ENCODE results near the gene UNC5CL. TPM values are rescaled to one million over a fixed set of nuclear protein-coding genes. Genes with fewer than 3 reads are reported as not detected.

Gene UNC5CL
- total RNA-seq, 4 donors from 2014 or later: 0.07 to 1.2 (median 0.37) TPM

DNA sequence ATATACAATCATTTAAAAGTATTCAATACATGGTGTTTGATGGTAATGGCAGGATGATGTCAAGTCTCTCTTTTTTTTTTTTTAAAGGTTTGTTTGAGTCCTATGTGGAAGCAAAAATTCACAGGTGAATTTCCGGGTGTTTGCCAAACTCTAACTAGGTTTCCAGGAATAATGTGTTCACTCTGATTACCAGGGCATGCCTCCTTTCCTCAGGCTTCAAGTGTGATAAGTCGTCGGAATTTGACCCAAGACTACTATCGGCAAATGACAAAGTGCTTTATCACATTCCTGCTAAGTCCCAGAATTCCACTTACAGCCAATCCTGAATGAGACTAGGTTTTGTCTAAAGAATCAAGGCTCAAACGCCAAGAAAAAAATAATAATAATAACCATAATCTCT, 25.8 kb upstream of the UNC5CL start:
- no peaks in the 10 kb centered on the region for H3K9me3 ChIP-seq
- H3K4me1 ChIP-seq: peaks cover 0 to 27% (median 0%) of the 10 kb centered on the region in 3 donors
- H3K4me3 ChIP-seq: no peak overlapping the region
- H3K36me3 ChIP-seq: peaks cover 4 to 76% of the 10 kb centered on the region in 2 donors
- 73 to 92% methylated on average over 4 to 5 of the region's 5 CpGs for WGBS, 2 donors (ENCODE audit: low coverage in 1 of 2)
- TF ChIP-seq POLR2A (IDR thresholded peaks at IDR 0.05) (no peak), POLR2AphosphoS5 (IDR thresholded peaks at IDR 0.05) (no peak), CTCF (IDR thresholded peaks at IDR 0.05) (no peak), EP300 (IDR thresholded peaks at IDR 0.05) (no peak)
- no peak for ATAC-seq
- no peak overlapping the region for H3K27ac ChIP-seq
- no peaks in the 10 kb centered on the region for H3K27me3 ChIP-seq

DNA sequence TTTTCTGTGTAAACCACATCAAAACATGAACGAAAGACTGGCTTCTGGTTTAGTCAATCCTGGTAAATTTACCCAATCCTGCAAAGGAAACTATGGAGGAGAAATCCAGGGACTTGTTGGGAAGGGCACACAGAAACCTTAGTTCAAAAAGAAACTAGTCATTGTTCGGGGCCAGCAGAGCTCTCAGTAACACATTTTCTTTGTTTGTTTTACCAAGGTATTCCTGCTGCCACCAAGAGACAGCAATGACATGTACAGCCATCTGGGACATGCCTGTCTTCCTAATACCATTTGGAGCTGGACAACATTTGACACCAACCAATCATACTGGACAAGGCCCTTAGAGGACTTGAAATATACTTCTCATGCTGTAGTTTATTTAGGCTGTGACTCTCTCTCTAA, 24.9 kb upstream of the UNC5CL start:
- Histone ChIP-seq H3K4me1 (peaks cover 0 to 35% (median 5%) of the 10 kb centered on the region in 3 donors), H3K27me3 (no peaks in the 10 kb centered on the region), H3K9me3 (no peaks in the 10 kb centered on the region), H3K27ac (peak overlapping the region in 2 of 4 donors; percentile 37 to 52), H3K36me3 (peaks cover 4 to 67% of the 10 kb centered on the region in 2 donors), H3K4me3 (no peak overlapping the region)
- TF ChIP-seq POLR2AphosphoS5 (IDR thresholded peaks at IDR 0.05): no peak
- no peak for TF ChIP-seq EP300 (IDR thresholded peaks at IDR 0.05)
- TF ChIP-seq POLR2A (IDR thresholded peaks at IDR 0.05): no peak
- TF ChIP-seq CTCF (IDR thresholded peaks at IDR 0.05): no peak
- no peak for ATAC-seq
- 53 to 61% methylated on average over 2 of the region's 2 CpGs for WGBS, 2 donors (ENCODE audit: low coverage in 1 of 2)

DNA sequence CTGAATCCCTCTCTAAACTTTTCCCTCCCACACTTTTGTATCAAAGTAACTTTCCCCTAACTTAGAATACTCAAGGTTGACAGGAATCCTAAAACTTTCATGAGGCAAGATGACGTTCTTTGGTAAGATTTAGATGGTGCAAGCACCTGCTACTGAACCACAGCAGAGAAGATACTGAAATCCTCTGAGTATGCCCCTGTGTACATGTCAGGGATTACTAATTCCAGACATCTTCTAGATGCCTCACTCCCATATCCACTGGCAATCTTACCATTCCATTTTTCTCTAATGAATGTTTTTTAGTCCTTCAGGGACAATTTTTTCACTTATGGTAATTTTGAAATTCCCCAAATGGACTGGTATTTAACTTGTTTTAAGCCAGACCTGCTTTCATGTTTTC, 23.0 kb upstream of the UNC5CL start:
- H3K4me3 ChIP-seq: no peak overlapping the region
- H3K27me3 ChIP-seq: no peaks in the 10 kb centered on the region
- ATAC-seq: no peak
- WGBS, 2 donors (ENCODE audit: low coverage in 1 of 2): 25 to 38% methylated on average over 1 of the region's 1 CpG
- no peak overlapping the region for H3K27ac ChIP-seq
- TF ChIP-seq EP300 (IDR thresholded peaks at IDR 0.05): no peak
- TF ChIP-seq POLR2AphosphoS5 (IDR thresholded peaks at IDR 0.05): no peak
- no peak for TF ChIP-seq CTCF (IDR thresholded peaks at IDR 0.05)
- TF ChIP-seq POLR2A (IDR thresholded peaks at IDR 0.05): no peak
- peaks cover 4 to 48% of the 10 kb centered on the region in 2 donors for H3K36me3 ChIP-seq
- peaks cover 0 to 48% (median 5%) of the 10 kb centered on the region in 3 donors for H3K4me1 ChIP-seq
- no peaks in the 10 kb centered on the region for H3K9me3 ChIP-seq

DNA sequence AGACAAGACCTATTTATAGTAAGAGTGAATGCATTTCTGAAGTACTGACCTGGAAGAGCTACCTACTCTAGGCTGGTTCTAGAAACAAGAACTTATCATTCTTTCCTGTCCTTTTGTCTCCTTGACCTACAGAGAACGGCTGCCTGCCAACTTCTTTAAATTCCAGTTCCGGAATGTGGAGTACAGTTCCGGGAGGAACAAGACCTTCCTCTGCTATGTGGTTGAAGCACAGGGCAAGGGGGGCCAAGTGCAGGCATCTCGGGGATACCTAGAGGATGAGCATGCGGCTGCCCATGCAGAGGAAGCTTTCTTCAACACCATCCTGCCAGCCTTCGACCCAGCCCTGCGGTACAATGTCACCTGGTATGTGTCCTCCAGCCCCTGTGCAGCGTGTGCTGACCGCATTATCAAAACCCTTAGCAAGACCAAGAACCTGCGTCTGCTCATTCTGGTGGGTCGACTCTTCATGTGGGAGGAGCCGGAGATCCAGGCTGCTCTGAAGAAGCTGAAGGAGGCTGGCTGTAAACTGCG, 22.2 kb upstream of the UNC5CL start:
- Histone ChIP-seq H3K36me3 (peaks cover 4 to 46% of the 10 kb centered on the region in 2 donors), H3K9me3 (no peaks in the 10 kb centered on the region), H3K4me1 (peaks cover 0 to 49% (median 5%) of the 10 kb centered on the region in 3 donors), H3K4me3 (no peak overlapping the region), H3K27me3 (no peaks in the 10 kb centered on the region), H3K27ac (no peak overlapping the region)
- no peak for ATAC-seq
- WGBS, 2 donors (ENCODE audit: low coverage in 1 of 2): 83% methylated on average over 4 of the region's 13 CpGs; no CpG with 5 or more reads in 1 of the 2 donors
- TF ChIP-seq POLR2A (IDR thresholded peaks at IDR 0.05) (no peak), EP300 (IDR thresholded peaks at IDR 0.05) (no peak), POLR2AphosphoS5 (IDR thresholded peaks at IDR 0.05) (no peak), CTCF (IDR thresholded peaks at IDR 0.05) (no peak)

DNA sequence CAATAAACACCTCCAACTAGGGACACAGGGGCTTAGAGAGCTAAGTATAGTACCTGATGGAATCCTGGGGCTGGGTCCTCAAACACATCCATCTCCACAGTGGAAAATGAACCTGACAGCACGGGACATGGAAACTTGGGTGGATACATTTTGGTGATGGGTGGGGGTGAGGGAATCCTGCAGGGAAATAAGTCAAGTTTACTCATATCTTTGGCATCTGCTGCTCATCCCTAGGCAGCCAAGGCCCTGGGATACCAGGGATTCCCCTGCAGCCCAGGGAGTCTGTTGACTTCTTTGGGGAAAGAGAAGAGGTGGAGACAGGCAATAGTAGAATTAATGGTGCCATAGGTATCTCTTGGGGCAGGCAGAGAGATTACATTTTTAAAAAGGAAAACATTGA, 20.5 kb upstream of the UNC5CL start:
- Histone ChIP-seq H3K36me3 (peaks cover 4 to 29% of the 10 kb centered on the region in 2 donors), H3K9me3 (no peaks in the 10 kb centered on the region), H3K27ac (peak overlapping the region in 2 of 4 donors; percentile 69 to 74), H3K4me3 (no peak overlapping the region), H3K27me3 (no peaks in the 10 kb centered on the region), H3K4me1 (peaks cover 0 to 65% (median 5%) of the 10 kb centered on the region in 3 donors)
- peak; percentile 38 for ATAC-seq
- TF ChIP-seq POLR2AphosphoS5 (IDR thresholded peaks at IDR 0.05) (no peak), CTCF (IDR thresholded peaks at IDR 0.05) (no peak), POLR2A (IDR thresholded peaks at IDR 0.05) (no peak), EP300 (IDR thresholded peaks at IDR 0.05) (no peak)
- 21% methylated on average over 1 of the region's 1 CpG; no CpG with 5 or more reads in 1 of the 2 donors for WGBS, 2 donors (ENCODE audit: low coverage in 1 of 2)

Data from gastroesophageal sphincter (tissue), 4 donors.